GM12891 (cell line): ENCODE measurements around the gene STBD1.

Source experiments
- POLR2A ChIP-seq: IDR thresholded peaks from 2 replicates; pipeline ENCODE4 v1.6.1; 2011; ENCODE audit warnings: low read depth, low read length, control low read depth
- POLR2AphosphoS5 ChIP-seq: IDR thresholded peaks from 2 replicates; pipeline ENCODE4 v1.6.1; 2011; ENCODE audit warnings: low read depth, low read length, control low read depth
- SPI1 ChIP-seq: IDR thresholded peaks from 2 replicates; pipeline ENCODE4 v1.6.1; 2011; ENCODE audit warnings: low read depth, low read length, control low read depth
- TAF1 ChIP-seq: IDR thresholded peaks from 2 replicates; pipeline ENCODE4 v1.6.1; 2011; ENCODE audit warnings: low read depth, low read length, control low read depth

DNA sequence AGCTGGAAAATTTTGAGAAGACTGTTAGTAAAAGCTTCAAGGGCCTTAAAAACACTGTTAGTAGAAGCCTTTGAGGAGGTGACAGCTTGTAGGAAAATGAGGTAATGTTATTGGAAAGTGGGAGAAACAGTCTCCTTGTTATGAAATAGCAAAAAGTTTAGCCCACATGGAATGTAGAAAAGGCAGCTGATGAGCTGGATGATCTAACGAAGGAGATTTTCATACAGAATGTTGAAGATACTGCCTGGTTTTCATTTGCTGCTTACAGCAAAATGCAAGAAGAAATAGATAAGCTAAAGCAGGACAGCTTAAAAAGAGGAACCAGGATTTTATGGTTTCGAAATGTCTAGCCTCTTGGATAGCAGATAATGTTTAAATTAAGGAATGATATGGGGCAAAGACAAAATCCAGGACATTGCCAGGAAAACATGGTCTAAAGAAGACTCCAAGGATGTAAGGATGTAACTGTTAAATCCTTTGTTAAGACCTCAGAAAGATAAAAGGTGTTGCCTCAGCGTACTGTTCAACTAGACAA lies 10.2 kb upstream of the STBD1 start:
- TF ChIP-seq POLR2AphosphoS5 (no peak), TAF1 (no peak), POLR2A (no peak), SPI1 (peak; percentile 48; the same call in 1 of the 2 replicates)
